Neural progenitor cell (in vitro differentiated cells): ENCODE results near the gene DCAF8. TPM values are rescaled to one million over a fixed set of nuclear protein-coding genes. Genes with fewer than 3 reads are reported as not detected.

Experiments used
- DNase-seq: peaks from one replicate; pipeline ENCODE4 v3.0.0-alpha.2; 2016; ENCODE audit warnings: low spot score
- H2AFZ ChIP-seq: fragments of 200-600 bp; sonication (generic); replicated peaks from 2 replicates; pipeline ENCODE4 v1.6.1; 2016; ENCODE audit warnings: antibody characterized with exemption
- H3F3A ChIP-seq: fragments of 200-600 bp; sonication (generic); 2 replicates; pipeline ENCODE4 v1.6.1; 2016; ENCODE audit warnings: antibody characterized with exemption, low read depth
- H3K27ac ChIP-seq: fragments of 200-600 bp; sonication (generic); 2 replicates; pipeline ENCODE4 v1.5.1; 2016; ENCODE audit warnings: mild to moderate bottlenecking
- H3K27me3 ChIP-seq: fragments of 200-600 bp; sonication (generic); 2 replicates; pipeline ENCODE4 v1.6.1; 2016; ENCODE audit warnings: mild to moderate bottlenecking, moderate library complexity
- H3K36me3 ChIP-seq: fragments of 200-600 bp; sonication (generic); 2 replicates; pipeline ENCODE4 v1.5.1; 2016
- H3K4me1 ChIP-seq: fragments of 200-600 bp; sonication (generic); 2 replicates; pipeline ENCODE4 v1.6.1; 2016; ENCODE audit warnings: mixed run types
- H3K4me2 ChIP-seq: fragments of 200-600 bp; sonication (generic); 2 replicates; pipeline ENCODE4 v1.6.1; 2016
- H3K4me3 ChIP-seq: fragments of 200-600 bp; sonication (generic); 2 replicates; pipeline ENCODE4 v1.5.1; 2016
- H3K79me2 ChIP-seq: fragments of 200-600 bp; sonication (generic); 2 replicates; pipeline ENCODE4 v1.6.1; 2016; ENCODE audit warnings: low read depth
- H3K9ac ChIP-seq: fragments of 200-600 bp; sonication (generic); 2 replicates; pipeline ENCODE4 v1.6.1; 2016
- H3K9me3 ChIP-seq: fragments of 200-600 bp; sonication (generic); 2 replicates; pipeline ENCODE4 v1.5.1; 2016; ENCODE audit warnings: low read depth
- H4K20me1 ChIP-seq: fragments of 200-600 bp; sonication (generic); 2 replicates; pipeline ENCODE4 v1.6.1; 2016; ENCODE audit warnings: low read depth
- H3K27ac Mint-ChIP-seq: 3 replicates; pipeline ENCODE4 v1.8.0; 2021; ENCODE audit warnings: mixed read lengths
- H3K27me3 Mint-ChIP-seq: 2 replicates; pipeline ENCODE4 v1.8.0; 2022; ENCODE audit warnings: low read depth, mild to moderate bottlenecking, inconsistent platforms, moderate library complexity, mixed read lengths; ENCODE audit not compliant: insufficient read depth
- H3K36me3 Mint-ChIP-seq: 3 replicates; pipeline ENCODE4 v1.8.0; 2021; ENCODE audit warnings: mixed read lengths
- H3K4me1 Mint-ChIP-seq: 3 replicates; pipeline ENCODE4 v1.8.0; 2021; ENCODE audit warnings: mixed read lengths
- H3K4me3 Mint-ChIP-seq: 3 replicates; pipeline ENCODE4 v1.8.0; 2021; ENCODE audit warnings: mild to moderate bottlenecking, moderate library complexity, mixed read lengths
- H3K9me3 Mint-ChIP-seq: 3 replicates; pipeline ENCODE4 v1.8.0; 2020; ENCODE audit warnings: mixed read lengths
- CTCF ChIP-seq: fragments of 200-600 bp; sonication (generic); IDR thresholded peaks from 2 replicates; pipeline ENCODE4 v1.5.1; 2017; ENCODE audit warnings: antibody characterized with exemption, mild to moderate bottlenecking
- EZH2 ChIP-seq: fragments of 200-600 bp; sonication (generic); IDR thresholded peaks from 2 replicates; pipeline ENCODE4 v1.6.1; 2017; ENCODE audit warnings: antibody characterized with exemption, mild to moderate bottlenecking, moderate library complexity
- EZH2phosphoT487 ChIP-seq: fragments of 200-600 bp; sonication (generic); IDR thresholded peaks from 2 replicates; pipeline ENCODE4 v1.6.1; 2017; ENCODE audit warnings: antibody characterized with exemption
- total RNA-seq: library from RNA; depleted of rRNA; stranded (reverse); fragments of >200 nt; gene quantifications from 2 replicates; pipeline ENCODE4 v1.2.3, GENCODE V29; 2015; ENCODE audit warnings: low replicate concordance

The DCAF8 gene
- total RNA-seq, 1 donor from 2014 or later, result 105 TPM

GRCh38 chr1:160219062-160219929, 43.1 kb downstream of the DCAF8 start:
- TF ChIP-seq EZH2 (no peak), CTCF (peak; percentile 58), EZH2phosphoT487 (no peak)

GRCh38 chr1:160217481-160218051, 44.8 kb downstream of the DCAF8 start:
- H3K4me2 ChIP-seq, result no peak overlapping the region
- peak overlapping the region; percentile 57 for H3K27ac ChIP-seq
- H3K27me3 ChIP-seq, result no peaks in the 10 kb centered on the region
- no peak overlapping the region for H2AFZ ChIP-seq
- Mint-ChIP-seq H3K9me3 (no peaks in the 10 kb centered on the region), H3K27ac (no peak overlapping the region), H3K4me3 (no peak overlapping the region), H3K36me3 (peaks cover 56% of the 10 kb centered on the region), H3K4me1 (peaks cover 13% of the 10 kb centered on the region), H3K27me3 (peaks cover 5% of the 10 kb centered on the region)
- no peak for DNase-seq
- H4K20me1 ChIP-seq, result peaks cover 23% of the 10 kb centered on the region
- peaks cover 21% of the 10 kb centered on the region for H3K4me1 ChIP-seq
- peaks cover 5% of the 10 kb centered on the region for H3K36me3 ChIP-seq
- TF ChIP-seq EZH2phosphoT487, result no peak
- no peak for TF ChIP-seq EZH2
- TF ChIP-seq CTCF, result no peak
- H3K4me3 ChIP-seq, result no peak overlapping the region
- no peaks in the 10 kb centered on the region for H3K79me2 ChIP-seq
- H3F3A ChIP-seq, result peaks cover 25% of the 10 kb centered on the region
- H3K9ac ChIP-seq, result no peak overlapping the region
- H3K9me3 ChIP-seq, result no peaks in the 10 kb centered on the region

More at GRCh38 chr1:160219062-160219929, 43.1 kb downstream of the DCAF8 start:
- H3K79me2 ChIP-seq, result no peaks in the 10 kb centered on the region
- H3K27me3 ChIP-seq, result no peaks in the 10 kb centered on the region
- no peak overlapping the region for H3K4me3 ChIP-seq
- Mint-ChIP-seq H3K9me3 (no peaks in the 10 kb centered on the region), H3K4me3 (no peak overlapping the region), H3K4me1 (peaks cover 11% of the 10 kb centered on the region), H3K27ac (peak overlapping the region; percentile 77), H3K36me3 (peaks cover 55% of the 10 kb centered on the region), H3K27me3 (peaks cover 3% of the 10 kb centered on the region)
- H3K27ac ChIP-seq, result no peak overlapping the region
- peaks cover 18% of the 10 kb centered on the region for H3K4me1 ChIP-seq
- peaks cover 19% of the 10 kb centered on the region for H4K20me1 ChIP-seq
- H2AFZ ChIP-seq, result no peak overlapping the region
- peaks cover 25% of the 10 kb centered on the region for H3F3A ChIP-seq
- DNase-seq, result peak; percentile 79
- no peak overlapping the region for H3K9ac ChIP-seq
- H3K36me3 ChIP-seq, result no peaks in the 10 kb centered on the region
- H3K4me2 ChIP-seq, result no peak overlapping the region
- no peaks in the 10 kb centered on the region for H3K9me3 ChIP-seq

GRCh38 chr1:160216301-160216700, 46.0 kb downstream of the DCAF8 start:
- H3K36me3 Mint-ChIP-seq, result peaks cover 59% of the 10 kb centered on the region
- Histone ChIP-seq H3K4me1 (peaks cover 34% of the 10 kb centered on the region), H3F3A (peaks cover 30% of the 10 kb centered on the region), H3K4me3 (no peak overlapping the region), H3K79me2 (no peaks in the 10 kb centered on the region), H3K27me3 (no peaks in the 10 kb centered on the region), H3K27ac (no peak overlapping the region), H3K36me3 (peaks cover 5% of the 10 kb centered on the region), H3K4me2 (no peak overlapping the region), H3K9ac (no peak overlapping the region), H3K9me3 (no peaks in the 10 kb centered on the region), H2AFZ (no peak overlapping the region), H4K20me1 (peaks cover 36% of the 10 kb centered on the region)
- DNase-seq, result no peak
- no peak overlapping the region for H3K27ac Mint-ChIP-seq
- H3K9me3 Mint-ChIP-seq, result no peaks in the 10 kb centered on the region
- no peak overlapping the region for H3K4me3 Mint-ChIP-seq
- TF ChIP-seq CTCF (no peak), EZH2phosphoT487 (no peak), EZH2 (no peak)
- H3K27me3 Mint-ChIP-seq, result peaks cover 10% of the 10 kb centered on the region
- peaks cover 25% of the 10 kb centered on the region for H3K4me1 Mint-ChIP-seq
